Measurements from ENCODE around the gene VGLL3. TPM values are rescaled to one million over a fixed set of nuclear protein-coding genes. Genes with fewer than 3 reads are reported as not detected.

The VGLL3 gene
- total RNA-seq, 2 donors from 2014 or later: not detected

- Mint-ChIP-seq H3K4me1 (ENCODE audit: low read depth in 2 of 2) (no peaks in the 10 kb centered on the region), H3K36me3 (no peaks in the 10 kb centered on the region), H3K4me3 (no peak overlapping the region), H3K27ac (no peak overlapping the region), H3K27me3 (peaks cover 0 to 4% of the 10 kb centered on the region in 2 donors), H3K9me3 (peaks cover 13% of the 10 kb centered on the region)
- DNase-seq (ENCODE audit: low spot score): no peak
- no peak for ATAC-seq
These were observed 7.6 kb upstream of the VGLL3 start for GRCh38 chr3:86998569-86998968.

- Mint-ChIP-seq H3K4me3 (no peak overlapping the region), H3K27me3 (peaks cover 0 to 4% of the 10 kb centered on the region in 2 donors), H3K4me1 (ENCODE audit: low read depth in 2 of 2) (no peaks in the 10 kb centered on the region), H3K9me3 (peaks cover 14% of the 10 kb centered on the region), H3K27ac (no peak overlapping the region), H3K36me3 (no peaks in the 10 kb centered on the region)
- DNase-seq (ENCODE audit: low spot score) (no peak), ATAC-seq (no peak)
These were observed 5.5 kb upstream of the VGLL3 start for GRCh38 chr3:86996261-86996955.

GRCh38 chr3:86995537-86995936 lies 4.6 kb upstream of the VGLL3 start:
- DNase-seq (ENCODE audit: low spot score) (no peak), ATAC-seq (no peak)
- Mint-ChIP-seq H3K27me3 (peaks cover 0 to 4% of the 10 kb centered on the region in 2 donors), H3K9me3 (peaks cover 14% of the 10 kb centered on the region), H3K27ac (no peak overlapping the region), H3K4me3 (no peak overlapping the region), H3K4me1 (ENCODE audit: low read depth in 2 of 2) (no peaks in the 10 kb centered on the region), H3K36me3 (no peaks in the 10 kb centered on the region)

- Mint-ChIP-seq H3K9me3 (peaks cover 14% of the 10 kb centered on the region), H3K4me3 (no peak overlapping the region), H3K36me3 (no peaks in the 10 kb centered on the region), H3K4me1 (ENCODE audit: low read depth in 2 of 2) (no peaks in the 10 kb centered on the region), H3K27me3 (peaks cover 0 to 9% of the 10 kb centered on the region in 2 donors), H3K27ac (no peak overlapping the region)
- ATAC-seq (no peak), DNase-seq (ENCODE audit: low spot score) (no peak)
These were observed 2.8 kb upstream of the VGLL3 start for GRCh38 chr3:86993704-86994103.

GRCh38 chr3:86991840-86992435 lies 989 bp upstream of the VGLL3 start:
- H3K36me3 Mint-ChIP-seq: no peaks in the 10 kb centered on the region
- H3K4me3 Mint-ChIP-seq: no peak overlapping the region
- H3K27ac Mint-ChIP-seq: no peak overlapping the region
- no peaks in the 10 kb centered on the region for H3K4me1 Mint-ChIP-seq (ENCODE audit: low read depth in 2 of 2)
- no peak for ATAC-seq
- peaks cover 0 to 9% of the 10 kb centered on the region in 2 donors for H3K27me3 Mint-ChIP-seq
- H3K9me3 Mint-ChIP-seq: peaks cover 9% of the 10 kb centered on the region
- no peak for DNase-seq (ENCODE audit: low spot score)

- DNase-seq (ENCODE audit: low spot score) (no peak), ATAC-seq (no peak)
- Mint-ChIP-seq H3K36me3 (no peaks in the 10 kb centered on the region), H3K9me3 (peaks cover 7% of the 10 kb centered on the region), H3K4me1 (ENCODE audit: low read depth in 2 of 2) (no peaks in the 10 kb centered on the region), H3K4me3 (no peak overlapping the region), H3K27ac (no peak overlapping the region), H3K27me3 (peaks cover 0 to 9% of the 10 kb centered on the region in 2 donors)
These were observed 500 bp upstream of the VGLL3 start for GRCh38 chr3:86991482-86991815.

GRCh38 chr3:86990012-86990733 lies 776 bp downstream of the VGLL3 start:
- Mint-ChIP-seq H3K27me3 (peaks cover 0 to 9% of the 10 kb centered on the region in 2 donors), H3K4me1 (ENCODE audit: low read depth in 2 of 2) (no peaks in the 10 kb centered on the region), H3K4me3 (no peak overlapping the region), H3K27ac (no peak overlapping the region), H3K9me3 (peaks cover 6% of the 10 kb centered on the region), H3K36me3 (no peaks in the 10 kb centered on the region)
- no peak for DNase-seq (ENCODE audit: low spot score)
- peak in 1 of 2 donors; percentile 49 for ATAC-seq

- H3K4me3 Mint-ChIP-seq: no peak overlapping the region
- H3K9me3 Mint-ChIP-seq: peaks cover 6% of the 10 kb centered on the region
- H3K36me3 Mint-ChIP-seq: no peaks in the 10 kb centered on the region
- peaks cover 0 to 9% of the 10 kb centered on the region in 2 donors for H3K27me3 Mint-ChIP-seq
- H3K4me1 Mint-ChIP-seq (ENCODE audit: low read depth in 2 of 2): no peaks in the 10 kb centered on the region
- H3K27ac Mint-ChIP-seq: no peak overlapping the region
- no peak for ATAC-seq
- DNase-seq (ENCODE audit: low spot score): no peak
These were observed 1.3 kb downstream of the VGLL3 start for GRCh38 chr3:86989611-86990010.

- DNase-seq (ENCODE audit: low spot score) (no peak), ATAC-seq (no peak)
- no peaks in the 10 kb centered on the region for H3K4me1 Mint-ChIP-seq (ENCODE audit: low read depth in 2 of 2)
- no peak overlapping the region for H3K27ac Mint-ChIP-seq
- H3K9me3 Mint-ChIP-seq: peaks cover 5% of the 10 kb centered on the region
- H3K4me3 Mint-ChIP-seq: no peak overlapping the region
- no peaks in the 10 kb centered on the region for H3K36me3 Mint-ChIP-seq
- H3K27me3 Mint-ChIP-seq: peaks cover 0 to 9% of the 10 kb centered on the region in 2 donors
These were observed 1.9 kb downstream of the VGLL3 start for GRCh38 chr3:86989006-86989405.

GRCh38 chr3:86988235-86988634 lies 2.7 kb downstream of the VGLL3 start:
- no peak for DNase-seq (ENCODE audit: low spot score)
- ATAC-seq: no peak
- H3K4me1 Mint-ChIP-seq (ENCODE audit: low read depth in 2 of 2): no peaks in the 10 kb centered on the region
- no peak overlapping the region for H3K27ac Mint-ChIP-seq
- H3K27me3 Mint-ChIP-seq: peaks cover 0 to 6% of the 10 kb centered on the region in 2 donors
- no peaks in the 10 kb centered on the region for H3K9me3 Mint-ChIP-seq
- no peak overlapping the region for H3K4me3 Mint-ChIP-seq
- no peaks in the 10 kb centered on the region for H3K36me3 Mint-ChIP-seq

- H3K27me3 Mint-ChIP-seq: peaks cover 0 to 6% of the 10 kb centered on the region in 2 donors
- ATAC-seq (no peak), DNase-seq (ENCODE audit: low spot score) (no peak)
- no peaks in the 10 kb centered on the region for H3K36me3 Mint-ChIP-seq
- no peaks in the 10 kb centered on the region for H3K4me1 Mint-ChIP-seq (ENCODE audit: low read depth in 2 of 2)
- H3K27ac Mint-ChIP-seq: no peak overlapping the region
- H3K4me3 Mint-ChIP-seq: no peak overlapping the region
- no peaks in the 10 kb centered on the region for H3K9me3 Mint-ChIP-seq
These were observed 3.6 kb downstream of the VGLL3 start for GRCh38 chr3:86987421-86987715.

GRCh38 chr3:86986671-86987420 lies 4.1 kb downstream of the VGLL3 start:
- DNase-seq (ENCODE audit: low spot score) (no peak), ATAC-seq (no peak)
- Mint-ChIP-seq H3K9me3 (no peaks in the 10 kb centered on the region), H3K27me3 (peaks cover 0 to 6% of the 10 kb centered on the region in 2 donors), H3K4me3 (no peak overlapping the region), H3K36me3 (no peaks in the 10 kb centered on the region), H3K4me1 (ENCODE audit: low read depth in 2 of 2) (no peaks in the 10 kb centered on the region), H3K27ac (no peak overlapping the region)

GRCh38 chr3:86985181-86985826 lies 5.6 kb downstream of the VGLL3 start:
- no peaks in the 10 kb centered on the region for H3K9me3 Mint-ChIP-seq
- peaks cover 0 to 6% of the 10 kb centered on the region in 2 donors for H3K27me3 Mint-ChIP-seq
- no peak overlapping the region for H3K27ac Mint-ChIP-seq
- no peak overlapping the region for H3K4me3 Mint-ChIP-seq
- ATAC-seq: no peak
- no peak for DNase-seq (ENCODE audit: low spot score)
- H3K4me1 Mint-ChIP-seq (ENCODE audit: low read depth in 2 of 2): no peaks in the 10 kb centered on the region
- no peaks in the 10 kb centered on the region for H3K36me3 Mint-ChIP-seq
